Astrocyte (in vitro differentiated cells and primary cell): Measurements from ENCODE around the gene IQCH.

Source experiments
- EZH2 ChIP-seq: IDR thresholded peaks from 2 replicates; pipeline ENCODE4 v1.6.1; 2012; ENCODE audit warnings: mild to moderate bottlenecking, low read length, inconsistent platforms; ENCODE audit not compliant: insufficient read depth
- TF ChIP-seq, protein P1 (sequence below): IDR thresholded peaks from 2 replicates; pipeline ENCODE4 v1.5.1; 2011; ENCODE audit warnings: low read depth, mild to moderate bottlenecking, inconsistent platforms, low read length, moderate library complexity; ENCODE audit not compliant: insufficient read depth

- TF ChIP-seq, protein P1, sequence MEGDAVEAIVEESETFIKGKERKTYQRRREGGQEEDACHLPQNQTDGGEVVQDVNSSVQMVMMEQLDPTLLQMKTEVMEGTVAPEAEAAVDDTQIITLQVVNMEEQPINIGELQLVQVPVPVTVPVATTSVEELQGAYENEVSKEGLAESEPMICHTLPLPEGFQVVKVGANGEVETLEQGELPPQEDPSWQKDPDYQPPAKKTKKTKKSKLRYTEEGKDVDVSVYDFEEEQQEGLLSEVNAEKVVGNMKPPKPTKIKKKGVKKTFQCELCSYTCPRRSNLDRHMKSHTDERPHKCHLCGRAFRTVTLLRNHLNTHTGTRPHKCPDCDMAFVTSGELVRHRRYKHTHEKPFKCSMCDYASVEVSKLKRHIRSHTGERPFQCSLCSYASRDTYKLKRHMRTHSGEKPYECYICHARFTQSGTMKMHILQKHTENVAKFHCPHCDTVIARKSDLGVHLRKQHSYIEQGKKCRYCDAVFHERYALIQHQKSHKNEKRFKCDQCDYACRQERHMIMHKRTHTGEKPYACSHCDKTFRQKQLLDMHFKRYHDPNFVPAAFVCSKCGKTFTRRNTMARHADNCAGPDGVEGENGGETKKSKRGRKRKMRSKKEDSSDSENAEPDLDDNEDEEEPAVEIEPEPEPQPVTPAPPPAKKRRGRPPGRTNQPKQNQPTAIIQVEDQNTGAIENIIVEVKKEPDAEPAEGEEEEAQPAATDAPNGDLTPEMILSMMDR, result no peak
- TF ChIP-seq EZH2, result no peak
Measured at GRCh38 chr15:67407786-67408185, 153.2 kb downstream of the IQCH start.
